ENCODE measurements around the gene SOD1. TPM values are rescaled to one million over a fixed set of nuclear protein-coding genes. Genes with fewer than 3 reads are reported as not detected.

Gene SOD1
- total RNA-seq, 2 donors from 2014 or later, result 165 to 282 TPM

GRCh38 chr21:31656199-31657095 is 3.0 kb upstream of the SOD1 start:
- Histone ChIP-seq H3K4me1 (replicated peaks) (no peaks in the 10 kb centered on the region), H3K9me3 (no peaks in the 10 kb centered on the region), H3K27me3 (replicated peaks; ENCODE audit: insufficient read depth) (no peaks in the 10 kb centered on the region), H3K36me3 (no peaks in the 10 kb centered on the region), H3K27ac (no peak overlapping the region), H3K4me3 (no peak overlapping the region)
- TF ChIP-seq POLR2AphosphoS5 (IDR thresholded peaks at IDR 0.05) (no peak), CTCF (IDR thresholded peaks at IDR 0.05) (no peak), POLR2A (IDR thresholded peaks at IDR 0.05) (no peak)
- WGBS, result 94% methylated on average over 13 of the region's 13 CpGs
- intact Hi-C loops (cut with DNase I), result no loop called here
- no peak for DNase-seq (ENCODE audit: low spot score)

DNA sequence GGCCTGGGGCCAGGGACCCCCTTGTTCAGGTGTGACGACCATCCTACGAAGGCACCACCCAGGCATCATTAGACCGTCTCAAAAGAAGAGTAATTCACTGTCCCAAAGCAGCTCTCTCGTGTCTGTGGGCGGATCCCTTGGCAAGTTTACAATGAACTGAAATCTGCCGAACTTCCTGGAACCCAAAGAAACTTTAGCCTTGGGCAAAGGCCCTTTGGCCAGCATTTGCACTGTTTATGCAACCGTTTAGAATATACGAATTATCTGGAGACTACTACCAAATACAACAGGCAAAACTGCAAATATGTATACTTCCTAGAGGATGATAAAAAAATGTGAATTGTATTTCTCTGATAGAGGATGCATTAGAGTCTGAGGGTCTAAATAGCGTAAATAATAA is 1.4 kb upstream of the SOD1 start:
- Histone ChIP-seq H3K4me1 (replicated peaks) (no peaks in the 10 kb centered on the region), H3K27me3 (replicated peaks; ENCODE audit: insufficient read depth) (no peaks in the 10 kb centered on the region), H3K4me3 (no peak overlapping the region), H3K27ac (no peak overlapping the region), H3K36me3 (no peaks in the 10 kb centered on the region), H3K9me3 (no peaks in the 10 kb centered on the region)
- intact Hi-C loops (cut with DNase I), result no loop called here
- TF ChIP-seq CTCF (IDR thresholded peaks at IDR 0.05) (no peak), POLR2AphosphoS5 (IDR thresholded peaks at IDR 0.05) (no peak), POLR2A (IDR thresholded peaks at IDR 0.05) (no peak)
- DNase-seq (ENCODE audit: low spot score), result no peak
- 63% methylated on average over 9 of the region's 9 CpGs for WGBS

DNA sequence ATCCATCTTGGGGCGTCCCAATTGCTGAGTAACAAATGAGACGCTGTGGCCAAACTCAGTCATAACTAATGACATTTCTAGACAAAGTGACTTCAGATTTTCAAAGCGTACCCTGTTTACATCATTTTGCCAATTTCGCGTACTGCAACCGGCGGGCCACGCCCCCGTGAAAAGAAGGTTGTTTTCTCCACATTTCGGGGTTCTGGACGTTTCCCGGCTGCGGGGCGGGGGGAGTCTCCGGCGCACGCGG is 282 bp upstream of the SOD1 start:
- TF ChIP-seq POLR2A (IDR thresholded peaks at IDR 0.05) (no peak), CTCF (IDR thresholded peaks at IDR 0.05) (no peak), POLR2AphosphoS5 (IDR thresholded peaks at IDR 0.05) (no peak)
- H3K4me1 ChIP-seq (replicated peaks), result no peaks in the 10 kb centered on the region
- H3K36me3 ChIP-seq, result no peaks in the 10 kb centered on the region
- WGBS, result under 1% methylated on average over 18 of the region's 18 CpGs
- no peak for DNase-seq (ENCODE audit: low spot score)
- H3K9me3 ChIP-seq, result no peaks in the 10 kb centered on the region
- intact Hi-C loops (cut with DNase I), result no loop called here
- peak overlapping the region; percentile 82 to 87 for H3K27ac ChIP-seq
- no peaks in the 10 kb centered on the region for H3K27me3 ChIP-seq (replicated peaks; ENCODE audit: insufficient read depth)
- H3K4me3 ChIP-seq, result peak overlapping the region; percentile 88 to 95

GRCh38 chr21:31660259-31660565 is 719 bp downstream of the SOD1 start:
- Histone ChIP-seq H3K36me3 (no peaks in the 10 kb centered on the region), H3K4me3 (peak overlapping the region; percentile 88 to 95), H3K9me3 (no peaks in the 10 kb centered on the region), H3K27ac (peak overlapping the region; percentile 82 to 87), H3K27me3 (replicated peaks; ENCODE audit: insufficient read depth) (no peaks in the 10 kb centered on the region), H3K4me1 (replicated peaks) (no peaks in the 10 kb centered on the region)
- WGBS, result 2% methylated on average over 12 of the region's 12 CpGs
- TF ChIP-seq POLR2A (IDR thresholded peaks at IDR 0.05) (no peak), CTCF (IDR thresholded peaks at IDR 0.05) (no peak), POLR2AphosphoS5 (IDR thresholded peaks at IDR 0.05) (no peak)
- no peak for DNase-seq (ENCODE audit: low spot score)
- intact Hi-C loops (cut with DNase I), result loop anchor here (2.0 kb wide), 1 partner anchor 71 kb away; no protein-coding TSS in a partner anchor

GRCh38 chr21:31660591-31660990 is 1.1 kb downstream of the SOD1 start:
- Histone ChIP-seq H3K27ac (peak overlapping the region; percentile 82 to 87), H3K27me3 (replicated peaks; ENCODE audit: insufficient read depth) (no peaks in the 10 kb centered on the region), H3K9me3 (no peaks in the 10 kb centered on the region), H3K4me1 (replicated peaks) (no peaks in the 10 kb centered on the region), H3K4me3 (peak overlapping the region; percentile 88 to 95), H3K36me3 (no peaks in the 10 kb centered on the region)
- intact Hi-C loops (cut with DNase I), result loop anchor here (2.0 kb wide), 1 partner anchor 70 kb away; no protein-coding TSS in a partner anchor
- 18% methylated on average over 8 of the region's 8 CpGs for WGBS
- no peak for DNase-seq (ENCODE audit: low spot score)
- TF ChIP-seq CTCF (IDR thresholded peaks at IDR 0.05) (no peak), POLR2AphosphoS5 (IDR thresholded peaks at IDR 0.05) (no peak), POLR2A (IDR thresholded peaks at IDR 0.05) (no peak)

Measured in prostate gland (tissue), 2 donors.